GM19324 (cell line): Measurements from ENCODE around the gene IFIT3.

Experiments
- ATAC-seq: cut with Tn5 transposase; IDR thresholded peaks from one replicate; pipeline ENCODE4 v1.9.1; 2021; ENCODE audit warnings: mild to moderate bottlenecking, moderate library complexity; ENCODE audit not compliant: unreplicated experiment, low FRiP score

The IFIT3 gene

GRCh38 chr10:89384474-89385340 is 56.9 kb downstream of the IFIT3 start:
- no peak for ATAC-seq

- no peak for ATAC-seq
Observed at GRCh38 chr10:89388806-89389205, 61.0 kb downstream of the IFIT3 start.

- ATAC-seq, result no peak
Observed at GRCh38 chr10:89389254-89389653, 61.5 kb downstream of the IFIT3 start.
